Common myeloid progenitor, CD34-positive (primary cell): Measurements from ENCODE around the gene OTOGL.
A peak's percentile ranks its signal among the peaks of the same experiment; 100 is the strongest.

Experiments
- CTCF ChIA-PET: fragments of 350-600 bp; sonication (Branson Sonifier 250); formaldehyde crosslinking; loops from one replicate; lab custom pipeline; 2021; ENCODE audit warnings: antibody characterized with exemption; lab: Charles Lee
- POLR2A ChIA-PET: fragments of 350-600 bp; sonication (Branson Sonifier 250); formaldehyde crosslinking; loops from one replicate; lab custom pipeline; 2021; ENCODE audit warnings: antibody characterized with exemption; lab: Charles Lee
- DNase-seq, 3 donors: peaks; one replicate each; pipeline versions ENCODE4 v3.0.0 to v3.0.0-alpha.2; 2013
- H3K27ac ChIP-seq, 2 experiments: 1 replicate in 1 of 2; 2 replicates in 1 of 2; pipeline ENCODE4 v1.7.0; 2013; ENCODE audit warnings: inconsistent platforms in 2 of 2, low read length in 2 of 2, mild to moderate bottlenecking in 2 of 2, low read depth in 1 of 2, moderate library complexity in 1 of 2; ENCODE audit not compliant: severe bottlenecking in 2 of 2, insufficient read depth in 1 of 2, poor library complexity in 1 of 2
- H3K27me3 ChIP-seq, 5 experiments: replicated peaks in 2 of 5; 1 replicate in 3 of 5; 2 replicates in 2 of 5; pipeline versions ENCODE4 v1.6.1 to v1.7.0; 2013; ENCODE audit warnings: low read length in 4 of 5, mild to moderate bottlenecking in 2 of 5, moderate library complexity in 2 of 5, inconsistent platforms in 1 of 5; ENCODE audit not compliant: insufficient read depth in 5 of 5, control insufficient read depth in 4 of 5
- H3K36me3 ChIP-seq, 4 experiments: 1 replicate in 2 of 4; 2 replicates in 2 of 4; pipeline versions ENCODE4 v1.6.1 to v1.7.0; 2013; ENCODE audit warnings: low read length in 3 of 4, control low read depth in 1 of 4, mild to moderate bottlenecking in 1 of 4; ENCODE audit not compliant: control insufficient read depth in 4 of 4, insufficient read depth in 4 of 4
- H3K4me1 ChIP-seq, 4 experiments: 1 replicate in 3 of 4; 2 replicates in 1 of 4; pipeline versions ENCODE4 v1.6.1 to v1.7.1; 2013; ENCODE audit warnings: low read length in 3 of 4, mild to moderate bottlenecking in 3 of 4, control low read depth in 1 of 4, inconsistent platforms in 1 of 4, moderate library complexity in 1 of 4; ENCODE audit not compliant: control insufficient read depth in 4 of 4, insufficient read depth in 4 of 4; ENCODE audit errors: control extremely low read depth in 1 of 4
- H3K4me3 ChIP-seq, 7 experiments: 1 replicate in 4 of 7; 2 replicates in 3 of 7; pipeline versions ENCODE4 v1.5.1 to v1.7.0; 2013; ENCODE audit warnings: mild to moderate bottlenecking in 7 of 7, low read length in 6 of 7, moderate library complexity in 6 of 7, inconsistent platforms in 2 of 7, low read depth in 2 of 7, control low read depth in 1 of 7; ENCODE audit not compliant: insufficient read depth in 4 of 7, control insufficient read depth in 1 of 7; ENCODE audit errors: extremely low read depth in 1 of 7
- H3K9me3 ChIP-seq, 5 experiments: 1 replicate in 4 of 5; 2 replicates in 1 of 5; pipeline versions ENCODE4 v1.6.1 to v1.7.1; 2013; ENCODE audit warnings: low read length in 4 of 5, mild to moderate bottlenecking in 2 of 5, inconsistent platforms in 1 of 5, low read depth in 1 of 5, moderate library complexity in 1 of 5; ENCODE audit not compliant: control insufficient read depth in 4 of 5, insufficient read depth in 2 of 5; ENCODE audit errors: control extremely low read depth in 1 of 5
- WGBS: methylation state at CpG from one replicate; pipeline ENCODE4 v1.1.5; 2013; ENCODE audit not compliant: insufficient coverage; 5-methylcytosine and 5-hydroxymethylcytosine counted together

The OTOGL gene

GRCh38 chr12:80184926-80185325, 85.6 kb downstream of the OTOGL start:
- H3K9me3 ChIP-seq = no peaks in the 10 kb centered on the region
- ChIA-PET CTCF (no interaction called here), POLR2A (no interaction called here)
- no peak overlapping the region for H3K27ac ChIP-seq
- no peak overlapping the region for H3K4me3 ChIP-seq
- peak in 1 of 3 donors; percentile 14 for DNase-seq
- H3K4me1 ChIP-seq = peaks cover 0 to 18% (median 7%) of the 10 kb centered on the region in 4 experiments
- no peaks in the 10 kb centered on the region for H3K27me3 ChIP-seq
- WGBS = 100% methylated on average over 1 of the region's 2 CpGs
- no peaks in the 10 kb centered on the region for H3K36me3 ChIP-seq

GRCh38 chr12:80186727-80187217, 87.4 kb downstream of the OTOGL start:
- Histone ChIP-seq H3K36me3 (no peaks in the 10 kb centered on the region), H3K9me3 (no peaks in the 10 kb centered on the region), H3K27ac (peak overlapping the region; percentile 62 to 83), H3K27me3 (no peaks in the 10 kb centered on the region), H3K4me1 (peaks cover 0 to 18% (median 7%) of the 10 kb centered on the region in 4 experiments), H3K4me3 (no peak overlapping the region)
- POLR2A ChIA-PET = interaction anchor here (0.5 kb wide), 1 partner anchor 155 kb away, joined by 6 read pairs; no protein-coding TSS in a partner anchor
- CTCF ChIA-PET = interaction anchor here (0.7 to 15.0 kb wide), 13 partner anchors 10 to 743 kb away, joined by 3 to 204 read pairs (median 3); no protein-coding TSS in a partner anchor
- 0% methylated on average over 2 of the region's 2 CpGs for WGBS
- peak; percentile 82 to 85 (median 84) for DNase-seq

- H3K27ac ChIP-seq = peak overlapping the region in 1 of 2 experiments; percentile 83
- H3K27me3 ChIP-seq = no peaks in the 10 kb centered on the region
- H3K9me3 ChIP-seq = no peaks in the 10 kb centered on the region
- peak overlapping the region in 1 of 7 experiments; percentile 46 for H3K4me3 ChIP-seq
- CTCF ChIA-PET = interaction anchor here (0.8 to 15.0 kb wide), 12 partner anchors 10 to 625 kb away, joined by 3 to 204 read pairs (median 3); no protein-coding TSS in a partner anchor
- DNase-seq = peak; percentile 46 to 90 (median 88)
- 0% methylated on average over 2 of the region's 2 CpGs for WGBS
- POLR2A ChIA-PET = no interaction called here
- H3K36me3 ChIP-seq = no peaks in the 10 kb centered on the region
- peaks cover 0 to 18% (median 7%) of the 10 kb centered on the region in 4 experiments for H3K4me1 ChIP-seq
Observed at GRCh38 chr12:80187660-80188090, 88.3 kb downstream of the OTOGL start.

- ChIA-PET CTCF (interaction anchor here (4.0 to 15.0 kb wide), 2 partner anchors 11 to 83 kb away, joined by 16 to 204 read pairs; no protein-coding TSS in a partner anchor), POLR2A (no interaction called here)
- H3K9me3 ChIP-seq = no peaks in the 10 kb centered on the region
- H3K27me3 ChIP-seq = no peaks in the 10 kb centered on the region
- DNase-seq = no peak
- no peak overlapping the region for H3K27ac ChIP-seq
- H3K4me3 ChIP-seq = no peak overlapping the region
- WGBS = no CpG with 5 or more reads among the region's 2 CpGs
- H3K36me3 ChIP-seq = no peaks in the 10 kb centered on the region
- peaks cover 0 to 18% (median 7%) of the 10 kb centered on the region in 4 experiments for H3K4me1 ChIP-seq
Observed at GRCh38 chr12:80188576-80188975, 89.2 kb downstream of the OTOGL start.

- H3K27ac ChIP-seq = no peak overlapping the region
- POLR2A ChIA-PET = no interaction called here
Observed at GRCh38 chr12:80189241-80189640, 89.9 kb downstream of the OTOGL start.

GRCh38 chr12:80190001-80190400, 90.7 kb downstream of the OTOGL start:
- H3K9me3 ChIP-seq = no peaks in the 10 kb centered on the region
- H3K27me3 ChIP-seq = no peaks in the 10 kb centered on the region
- peaks cover 0 to 18% (median 7%) of the 10 kb centered on the region in 4 experiments for H3K4me1 ChIP-seq
- no peaks in the 10 kb centered on the region for H3K36me3 ChIP-seq
- WGBS = no CpG with 5 or more reads among the region's 4 CpGs
- H3K4me3 ChIP-seq = no peak overlapping the region
- no peak for DNase-seq
- no peak overlapping the region for H3K27ac ChIP-seq
- CTCF ChIA-PET = interaction anchor here (0.6 to 15.0 kb wide), 4 partner anchors 10 to 296 kb away, joined by 3 to 204 read pairs (median 12); no protein-coding TSS in a partner anchor
- POLR2A ChIA-PET = no interaction called here

More at GRCh38 chr12:80189241-80189640, 89.9 kb downstream of the OTOGL start:
- DNase-seq = no peak
- no peaks in the 10 kb centered on the region for H3K27me3 ChIP-seq
- no peaks in the 10 kb centered on the region for H3K9me3 ChIP-seq
- no peak overlapping the region for H3K4me3 ChIP-seq
- no peaks in the 10 kb centered on the region for H3K36me3 ChIP-seq
- peaks cover 0 to 18% (median 7%) of the 10 kb centered on the region in 4 experiments for H3K4me1 ChIP-seq
- CTCF ChIA-PET = interaction anchor here (2.5 to 15.0 kb wide), 3 partner anchors 11 to 82 kb away, joined by 9 to 204 read pairs (median 16); no protein-coding TSS in a partner anchor

- no peak overlapping the region for H3K27ac ChIP-seq
- WGBS = 80% methylated on average over 1 of the region's 3 CpGs
- POLR2A ChIA-PET = no interaction called here
- H3K27me3 ChIP-seq = no peaks in the 10 kb centered on the region
- no peaks in the 10 kb centered on the region for H3K9me3 ChIP-seq
- peaks cover 0 to 10% (median 5%) of the 10 kb centered on the region in 4 experiments for H3K4me1 ChIP-seq
- H3K36me3 ChIP-seq = no peaks in the 10 kb centered on the region
- CTCF ChIA-PET = interaction anchor here (4.0 to 15.0 kb wide), 2 partner anchors 8 to 79 kb away, joined by 16 to 204 read pairs; no protein-coding TSS in a partner anchor
- no peak for DNase-seq
- H3K4me3 ChIP-seq = no peak overlapping the region
Observed at GRCh38 chr12:80192087-80192486, 92.8 kb downstream of the OTOGL start.
